ENCODE measurements around the gene PRKD2. TPM values are rescaled to one million over a fixed set of nuclear protein-coding genes. Genes with fewer than 3 reads are reported as not detected.
"Not testable (repeated sequence)": the region's sequence is repeated elsewhere in the genome, so short reads cannot be mapped to it uniquely, and the experiment has no call there.

Gene PRKD2
- total RNA-seq, 1 donor from 2014 or later, result 63.6 TPM

GRCh38 chr19:46713781-46714443 lies 3.0 kb downstream of the PRKD2 start:
- TF ChIP-seq CTCF (IDR thresholded peaks at IDR 0.05; ENCODE audit: insufficient read depth, low read length, poor library complexity, severe bottlenecking), result no peak
- peak overlapping the region; percentile 62 for H3K4me3 ChIP-seq (ENCODE audit: low read depth, low read length)
- H3K36me3 ChIP-seq (ENCODE audit: control insufficient read depth, insufficient read depth, low read length), result peaks cover 3% of the 10 kb centered on the region
- no peaks in the 10 kb centered on the region for H3K27me3 ChIP-seq (ENCODE audit: control insufficient read depth, insufficient read depth, low read length)
- no peak for DNase-seq (ENCODE audit: low read depth)

GRCh38 chr19:46712768-46713338 lies 4.1 kb downstream of the PRKD2 start:
- not testable (repeated sequence) for H3K4me3 ChIP-seq (ENCODE audit: low read depth, low read length); H3K27me3 ChIP-seq (ENCODE audit: control insufficient read depth, insufficient read depth, low read length); DNase-seq (ENCODE audit: low read depth); H3K36me3 ChIP-seq (ENCODE audit: control insufficient read depth, insufficient read depth, low read length)

GRCh38 chr19:46710687-46711086 lies 6.2 kb downstream of the PRKD2 start:
- Histone ChIP-seq H3K4me3 (ENCODE audit: low read depth, low read length) (no peak overlapping the region), H3K36me3 (ENCODE audit: control insufficient read depth, insufficient read depth, low read length) (peaks cover 3% of the 10 kb centered on the region)
- TF ChIP-seq CTCF (IDR thresholded peaks at IDR 0.05; ENCODE audit: insufficient read depth, low read length, poor library complexity, severe bottlenecking), result no peak

GRCh38 chr19:46704379-46705076 lies 12.4 kb downstream of the PRKD2 start:
- Histone ChIP-seq H3K4me3 (ENCODE audit: low read depth, low read length) (no peak overlapping the region), H3K36me3 (ENCODE audit: control insufficient read depth, insufficient read depth, low read length) (no peaks in the 10 kb centered on the region), H3K27me3 (ENCODE audit: control insufficient read depth, insufficient read depth, low read length) (no peaks in the 10 kb centered on the region)
- peak; percentile 93 for TF ChIP-seq CTCF (IDR thresholded peaks at IDR 0.05; ENCODE audit: insufficient read depth, low read length, poor library complexity, severe bottlenecking)
- DNase-seq (ENCODE audit: low read depth), result no peak

More at GRCh38 chr19:46710687-46711086, 6.2 kb downstream of the PRKD2 start:
- no peak for DNase-seq (ENCODE audit: low read depth)
- H3K27me3 ChIP-seq (ENCODE audit: control insufficient read depth, insufficient read depth, low read length), result no peaks in the 10 kb centered on the region

GRCh38 chr19:46700704-46701103 lies 16.2 kb downstream of the PRKD2 start:
- Histone ChIP-seq H3K4me3 (ENCODE audit: low read depth, low read length) (no peak overlapping the region), H3K36me3 (ENCODE audit: control insufficient read depth, insufficient read depth, low read length) (peaks cover 4% of the 10 kb centered on the region), H3K27me3 (ENCODE audit: control insufficient read depth, insufficient read depth, low read length) (no peaks in the 10 kb centered on the region)
- no peak for TF ChIP-seq CTCF (IDR thresholded peaks at IDR 0.05; ENCODE audit: insufficient read depth, low read length, poor library complexity, severe bottlenecking)
- no peak for DNase-seq (ENCODE audit: low read depth)

All from kidney epithelial cell (primary cell).